ENCODE measurements around the gene CLIP1. TPM values are rescaled to one million over a fixed set of nuclear protein-coding genes. Genes with fewer than 3 reads are reported as not detected.

The CLIP1 gene
- total RNA-seq, 3 donors from 2014 or later (not counting 1 experiment from before 2014, with no cell fraction given): 67.1 to 88.5 (median 69.1) TPM

DNA sequence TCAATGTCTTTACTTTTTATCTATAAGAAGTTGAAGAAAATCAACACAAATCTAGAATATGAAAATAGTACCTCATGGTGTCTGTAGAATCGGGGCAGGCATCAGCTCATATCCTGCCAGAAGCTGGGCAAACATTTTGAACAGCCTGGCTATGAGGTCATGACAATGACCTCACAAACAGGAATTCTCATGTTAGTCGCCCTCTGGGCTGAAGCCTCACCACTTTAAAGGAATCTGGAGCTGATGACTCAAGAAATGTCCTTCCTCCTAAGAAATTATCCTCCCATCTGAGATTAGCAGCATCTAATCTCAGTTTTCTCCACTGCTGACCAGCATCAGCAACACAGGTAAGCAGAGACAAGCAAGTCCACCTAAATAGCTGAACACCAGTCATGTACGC is 27.1 kb downstream of the CLIP1 start:
- H3K9me3 ChIP-seq (ENCODE audit: control insufficient read depth, insufficient read depth, low read length): no peaks in the 10 kb centered on the region
- Mint-ChIP-seq H3K4me3 (no peak overlapping the region), H3K4me1 (peaks cover 9 to 19% of the 10 kb centered on the region in 2 donors), H3K9me3 (no peaks in the 10 kb centered on the region), H3K36me3 (no peaks in the 10 kb centered on the region), H3K27ac (no peak overlapping the region), H3K27me3 (ENCODE audit: low read depth in 2 of 2) (no peaks in the 10 kb centered on the region)
- H3K27ac ChIP-seq (ENCODE audit: low read length): no peak overlapping the region
- TF ChIP-seq, protein P1, sequence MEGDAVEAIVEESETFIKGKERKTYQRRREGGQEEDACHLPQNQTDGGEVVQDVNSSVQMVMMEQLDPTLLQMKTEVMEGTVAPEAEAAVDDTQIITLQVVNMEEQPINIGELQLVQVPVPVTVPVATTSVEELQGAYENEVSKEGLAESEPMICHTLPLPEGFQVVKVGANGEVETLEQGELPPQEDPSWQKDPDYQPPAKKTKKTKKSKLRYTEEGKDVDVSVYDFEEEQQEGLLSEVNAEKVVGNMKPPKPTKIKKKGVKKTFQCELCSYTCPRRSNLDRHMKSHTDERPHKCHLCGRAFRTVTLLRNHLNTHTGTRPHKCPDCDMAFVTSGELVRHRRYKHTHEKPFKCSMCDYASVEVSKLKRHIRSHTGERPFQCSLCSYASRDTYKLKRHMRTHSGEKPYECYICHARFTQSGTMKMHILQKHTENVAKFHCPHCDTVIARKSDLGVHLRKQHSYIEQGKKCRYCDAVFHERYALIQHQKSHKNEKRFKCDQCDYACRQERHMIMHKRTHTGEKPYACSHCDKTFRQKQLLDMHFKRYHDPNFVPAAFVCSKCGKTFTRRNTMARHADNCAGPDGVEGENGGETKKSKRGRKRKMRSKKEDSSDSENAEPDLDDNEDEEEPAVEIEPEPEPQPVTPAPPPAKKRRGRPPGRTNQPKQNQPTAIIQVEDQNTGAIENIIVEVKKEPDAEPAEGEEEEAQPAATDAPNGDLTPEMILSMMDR (IDR thresholded peaks at IDR 0.05): no peak
- H3K36me3 ChIP-seq (ENCODE audit: control insufficient read depth, insufficient read depth, low read length): no peaks in the 10 kb centered on the region
- H3K27me3 ChIP-seq (ENCODE audit: control insufficient read depth, insufficient read depth, low read length): no peaks in the 10 kb centered on the region
- peaks cover 9% of the 10 kb centered on the region for H3K4me1 ChIP-seq (ENCODE audit: control insufficient read depth, insufficient read depth, low read length)
- intact Hi-C loops (cut with micrococcal nuclease): no loop called here
- no peak for DNase-seq
- no peak overlapping the region for H3K4me3 ChIP-seq (ENCODE audit: low read length)
- 90% methylated on average over 3 of the region's 3 CpGs for WGBS (ENCODE audit: insufficient coverage)
- no peak for ATAC-seq

DNA sequence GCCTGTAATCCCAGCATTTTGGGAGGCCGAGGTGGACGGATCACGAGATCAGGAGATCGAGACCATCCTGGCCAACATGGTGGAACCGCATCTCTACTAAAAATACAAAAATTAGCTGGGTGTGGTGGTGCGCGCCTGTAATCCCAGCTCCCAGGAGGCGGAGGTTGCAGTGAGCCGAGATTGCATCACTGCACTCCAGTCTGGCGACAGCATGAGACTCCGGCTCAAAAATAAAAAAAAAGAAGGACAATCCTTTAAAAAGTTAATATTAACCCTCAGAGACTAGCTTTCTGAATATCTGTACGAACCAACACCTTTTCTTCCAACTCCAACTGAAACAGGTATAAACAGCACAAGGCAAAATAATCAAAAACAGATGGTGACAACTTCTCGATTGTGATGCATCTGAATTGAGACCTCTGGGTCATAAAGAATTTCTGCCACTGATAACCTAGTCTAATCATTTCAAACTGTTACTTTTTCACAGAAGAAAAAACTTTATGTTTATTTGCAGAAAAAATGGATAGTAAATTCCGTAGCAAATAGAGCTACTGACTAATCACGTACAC is 27.8 kb downstream of the CLIP1 start:
- WGBS (ENCODE audit: insufficient coverage): 97% methylated on average over 12 of the region's 15 CpGs
- H3K27ac ChIP-seq (ENCODE audit: low read length): no peak overlapping the region
- H3K27me3 Mint-ChIP-seq (ENCODE audit: low read depth in 2 of 2): no peaks in the 10 kb centered on the region
- no peak for DNase-seq
- peaks cover 7 to 17% of the 10 kb centered on the region in 2 donors for H3K4me1 Mint-ChIP-seq
- peaks cover 6% of the 10 kb centered on the region for H3K4me1 ChIP-seq (ENCODE audit: control insufficient read depth, insufficient read depth, low read length)
- no peak overlapping the region for H3K4me3 Mint-ChIP-seq
- H3K27ac Mint-ChIP-seq: no peak overlapping the region
- no peak overlapping the region for H3K4me3 ChIP-seq (ENCODE audit: low read length)
- TF ChIP-seq, protein P1 (IDR thresholded peaks at IDR 0.05): no peak
- no peaks in the 10 kb centered on the region for H3K9me3 Mint-ChIP-seq
- no peak for ATAC-seq
- intact Hi-C loops (cut with micrococcal nuclease): no loop called here
- no peaks in the 10 kb centered on the region for H3K36me3 Mint-ChIP-seq
- no peaks in the 10 kb centered on the region for H3K36me3 ChIP-seq (ENCODE audit: control insufficient read depth, insufficient read depth, low read length)
- no peaks in the 10 kb centered on the region for H3K27me3 ChIP-seq (ENCODE audit: control insufficient read depth, insufficient read depth, low read length)
- H3K9me3 ChIP-seq (ENCODE audit: control insufficient read depth, insufficient read depth, low read length): no peaks in the 10 kb centered on the region

DNA sequence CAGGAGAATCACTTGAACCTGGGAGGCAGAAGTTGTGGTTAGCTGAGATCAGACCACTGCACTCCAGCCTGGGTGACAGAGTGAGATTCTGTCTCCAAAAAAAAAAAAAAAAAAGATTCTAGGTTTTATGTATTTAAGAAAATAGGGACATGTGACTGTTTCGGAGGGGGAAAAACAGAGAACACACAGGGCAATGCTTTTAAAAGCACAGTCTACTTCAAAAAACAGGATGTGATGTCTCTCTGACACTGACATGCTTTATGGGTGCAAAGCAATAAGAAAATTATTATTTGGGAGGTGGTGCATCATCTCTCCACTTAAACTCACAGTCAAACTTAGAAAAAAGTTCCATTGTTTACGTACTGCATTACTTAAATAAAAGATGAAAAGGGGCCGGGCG is 28.7 kb downstream of the CLIP1 start:
- Histone ChIP-seq H3K4me1 (ENCODE audit: control insufficient read depth, insufficient read depth, low read length) (no peaks in the 10 kb centered on the region), H3K4me3 (ENCODE audit: low read length) (no peak overlapping the region), H3K27me3 (ENCODE audit: control insufficient read depth, insufficient read depth, low read length) (no peaks in the 10 kb centered on the region), H3K36me3 (ENCODE audit: control insufficient read depth, insufficient read depth, low read length) (no peaks in the 10 kb centered on the region), H3K27ac (ENCODE audit: low read length) (no peak overlapping the region), H3K9me3 (ENCODE audit: control insufficient read depth, insufficient read depth, low read length) (no peaks in the 10 kb centered on the region)
- ATAC-seq: no peak
- Mint-ChIP-seq H3K27me3 (ENCODE audit: low read depth in 2 of 2) (no peaks in the 10 kb centered on the region), H3K27ac (no peak overlapping the region), H3K4me3 (no peak overlapping the region), H3K36me3 (no peaks in the 10 kb centered on the region), H3K9me3 (no peaks in the 10 kb centered on the region), H3K4me1 (peaks cover 0 to 10% of the 10 kb centered on the region in 2 donors)
- 87% methylated on average over 4 of the region's 4 CpGs for WGBS (ENCODE audit: insufficient coverage)
- DNase-seq: peak in 1 of 2 donors; percentile 72
- intact Hi-C loops (cut with micrococcal nuclease): no loop called here
- TF ChIP-seq, protein P1 (IDR thresholded peaks at IDR 0.05): no peak

DNA sequence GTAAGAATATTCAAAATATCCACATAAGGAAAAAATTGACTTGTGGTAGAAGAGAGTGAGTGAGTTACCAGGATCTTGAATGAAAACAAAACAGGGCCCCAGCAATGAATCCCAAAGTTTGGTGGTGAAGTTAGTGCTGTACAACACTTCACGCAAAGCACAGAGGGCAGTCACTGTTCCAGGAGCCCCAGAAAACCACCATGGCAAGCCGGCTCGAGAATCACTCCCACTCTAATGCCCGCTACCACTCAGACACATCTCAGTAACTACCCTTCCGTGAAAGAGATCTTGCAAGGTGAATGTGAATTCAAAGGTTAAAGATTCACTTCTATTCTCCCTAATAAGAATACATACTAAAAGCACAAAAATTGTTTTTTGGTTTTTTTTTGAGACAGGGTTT is 30.1 kb downstream of the CLIP1 start:
- no peaks in the 10 kb centered on the region for H3K36me3 Mint-ChIP-seq
- TF ChIP-seq, protein P1 (IDR thresholded peaks at IDR 0.05): no peak
- no peaks in the 10 kb centered on the region for H3K27me3 ChIP-seq (ENCODE audit: control insufficient read depth, insufficient read depth, low read length)
- WGBS (ENCODE audit: insufficient coverage): 95% methylated on average over 4 of the region's 5 CpGs
- H3K9me3 Mint-ChIP-seq: no peaks in the 10 kb centered on the region
- no peak overlapping the region for H3K4me3 ChIP-seq (ENCODE audit: low read length)
- DNase-seq (no peak), ATAC-seq (no peak)
- H3K27me3 Mint-ChIP-seq (ENCODE audit: low read depth in 2 of 2): no peaks in the 10 kb centered on the region
- no peak overlapping the region for H3K27ac Mint-ChIP-seq
- H3K4me3 Mint-ChIP-seq: no peak overlapping the region
- H3K27ac ChIP-seq (ENCODE audit: low read length): no peak overlapping the region
- H3K4me1 ChIP-seq (ENCODE audit: control insufficient read depth, insufficient read depth, low read length): no peaks in the 10 kb centered on the region
- no peaks in the 10 kb centered on the region for H3K36me3 ChIP-seq (ENCODE audit: control insufficient read depth, insufficient read depth, low read length)
- no peaks in the 10 kb centered on the region for H3K9me3 ChIP-seq (ENCODE audit: control insufficient read depth, insufficient read depth, low read length)
- intact Hi-C loops (cut with micrococcal nuclease): no loop called here
- peaks cover 0 to 10% of the 10 kb centered on the region in 2 donors for H3K4me1 Mint-ChIP-seq
